Breast epithelium (tissue), 4 donors: ENCODE results near the gene BTBD17. TPM values are rescaled to one million over a fixed set of nuclear protein-coding genes. Genes with fewer than 3 reads are reported as not detected.

Experiments used
- DNase-seq, 2 donors: peaks; one replicate each; pipeline ENCODE4 v3.0.0-alpha.2; 2019; ENCODE audit warnings: low spot score in 2 of 2
- H3K27ac ChIP-seq, 2 donors: fragments of 200-600 bp; sonication (generic) in 1 of 2; one replicate each; pipeline ENCODE4 v1.5.1; 2016 to 2019; ENCODE audit warnings: mild to moderate bottlenecking in 1 of 2
- H3K27me3 ChIP-seq, 2 donors: fragments of 200-600 bp; sonication (generic) in 1 of 2; one replicate each; pipeline versions ENCODE4 v1.5.1 to v1.6.0; 2017 to 2019; ENCODE audit warnings: control low read depth in 1 of 2, mild to moderate bottlenecking in 1 of 2
- H3K36me3 ChIP-seq: fragments of 200-600 bp; one replicate; pipeline ENCODE4 v1.5.1; 2019
- H3K4me1 ChIP-seq, 2 donors: fragments of 200-600 bp; sonication (generic); one replicate each; pipeline ENCODE4 v1.5.1; 2016 to 2019; ENCODE audit warnings: control low read depth in 1 of 2
- H3K4me3 ChIP-seq, 3 donors: fragments of 200-600 bp; sonication (generic); 1 replicate in 2 of 3; 2 replicates in 1 of 3; pipeline ENCODE4 v1.5.1; 2016 to 2019; ENCODE audit warnings: mild to moderate bottlenecking in 3 of 3, moderate library complexity in 2 of 3
- H3K9me3 ChIP-seq, 2 donors: fragments of 200-600 bp; sonication (generic) in 1 of 2; one replicate each; pipeline ENCODE4 v1.5.1; 2016 to 2019; ENCODE audit warnings: control low read depth in 1 of 2
- CTCF ChIP-seq, 3 donors: fragments of 450-650 bp; IDR thresholded peaks; one replicate each; pipeline ENCODE4 v1.5.1; 2016 to 2017; ENCODE audit warnings: antibody characterized with exemption in 3 of 3, mild to moderate bottlenecking in 3 of 3, moderate library complexity in 3 of 3
- POLR2A ChIP-seq: fragments of 450-650 bp; IDR thresholded peaks from one replicate; pipeline ENCODE4 v1.6.1; 2016; ENCODE audit warnings: antibody characterized with exemption, mild to moderate bottlenecking, moderate library complexity
- POLR2AphosphoS5 ChIP-seq, 3 donors: sonication (generic); formaldehyde crosslinking; IDR thresholded peaks; one replicate each; pipeline ENCODE4 v1.6.1; 2017; ENCODE audit warnings: antibody characterized with exemption in 3 of 3
- intact Hi-C: fragments of 100-400 bp; cut with DNase I; formaldehyde crosslinking; loops from one replicate; pipeline ENCODE4 v1.15.1; 2023; ENCODE audit warnings: low total_unique reads
- total RNA-seq, 3 donors: library from RNA; depleted of rRNA; stranded (reverse); fragments of >200 nt; gene quantifications; one replicate each; pipeline ENCODE4 v1.1.0, GENCODE V29; 2016

The BTBD17 gene
- total RNA-seq, 3 donors from 2014 or later: not detected

- DNase-seq: no peak
- Histone ChIP-seq H3K27ac (no peak overlapping the region), H3K4me3 (no peak overlapping the region), H3K9me3 (peaks cover 0 to 6% of the 10 kb centered on the region in 2 donors), H3K36me3 (no peaks in the 10 kb centered on the region), H3K27me3 (peaks cover 0 to 32% of the 10 kb centered on the region in 2 donors), H3K4me1 (no peaks in the 10 kb centered on the region)
- intact Hi-C loops: no loop called here
- TF ChIP-seq POLR2AphosphoS5 (IDR thresholded peaks at IDR 0.05) (no peak), POLR2A (no peak), CTCF (IDR thresholded peaks at IDR 0.05) (no peak)
Observed at GRCh38 chr17:74329378-74329777, 32.3 kb downstream of the BTBD17 start.

GRCh38 chr17:74328487-74328886 lies 33.2 kb downstream of the BTBD17 start:
- no peak for DNase-seq
- no peaks in the 10 kb centered on the region for H3K4me1 ChIP-seq
- peaks cover 0 to 32% of the 10 kb centered on the region in 2 donors for H3K27me3 ChIP-seq
- no peak overlapping the region for H3K4me3 ChIP-seq
- H3K9me3 ChIP-seq: no peaks in the 10 kb centered on the region
- no peaks in the 10 kb centered on the region for H3K36me3 ChIP-seq
- no peak overlapping the region for H3K27ac ChIP-seq
- no peak for TF ChIP-seq CTCF (IDR thresholded peaks at IDR 0.05)
- intact Hi-C loops: no loop called here

- no peak for DNase-seq
- H3K4me1 ChIP-seq: no peaks in the 10 kb centered on the region
- H3K4me3 ChIP-seq: peak overlapping the region; percentile 29 to 62 (median 39)
- no peaks in the 10 kb centered on the region for H3K9me3 ChIP-seq
- intact Hi-C loops: no loop called here
- no peak for TF ChIP-seq CTCF (IDR thresholded peaks at IDR 0.05)
- no peak for TF ChIP-seq POLR2AphosphoS5 (IDR thresholded peaks at IDR 0.05)
- no peak for TF ChIP-seq POLR2A
- H3K27ac ChIP-seq: no peak overlapping the region
- no peaks in the 10 kb centered on the region for H3K36me3 ChIP-seq
- peaks cover 0 to 32% of the 10 kb centered on the region in 2 donors for H3K27me3 ChIP-seq
Observed at GRCh38 chr17:74326506-74326905, 35.2 kb downstream of the BTBD17 start.

GRCh38 chr17:74325743-74326379 lies 35.8 kb downstream of the BTBD17 start, which contains the start of gene KIF19:
Gene KIF19, plus strand, starts transcription at chr17:74326226. Its CDS starts 124 bp downstream, at chr17:74326350.
- TF ChIP-seq POLR2A: no peak
- no peak for TF ChIP-seq POLR2AphosphoS5 (IDR thresholded peaks at IDR 0.05)
- TF ChIP-seq CTCF (IDR thresholded peaks at IDR 0.05): no peak
- H3K27ac ChIP-seq: no peak within 1 kb of the TSS
- no peaks in the 10 kb centered on the region for H3K9me3 ChIP-seq
- no peaks in the 10 kb centered on the region for H3K4me1 ChIP-seq
- peaks cover 0 to 26% of the 10 kb centered on the region in 2 donors for H3K27me3 ChIP-seq
- no peaks in the 10 kb centered on the region for H3K36me3 ChIP-seq
- intact Hi-C loops: no loop called here
- H3K4me3 ChIP-seq: peak within 1 kb of the TSS; percentile 29 to 62 (median 39)
- no peak for DNase-seq

- no peaks in the 10 kb centered on the region for H3K36me3 ChIP-seq
- H3K27ac ChIP-seq: no peak overlapping the region
- H3K27me3 ChIP-seq: peaks cover 0 to 24% of the 10 kb centered on the region in 2 donors
- no peak for DNase-seq
- TF ChIP-seq CTCF (IDR thresholded peaks at IDR 0.05) (no peak), POLR2AphosphoS5 (IDR thresholded peaks at IDR 0.05) (no peak), POLR2A (no peak)
- no peaks in the 10 kb centered on the region for H3K9me3 ChIP-seq
- H3K4me1 ChIP-seq: no peaks in the 10 kb centered on the region
- intact Hi-C loops: no loop called here
- peak overlapping the region in 2 of 3 donors; percentile 39 to 62 for H3K4me3 ChIP-seq
Observed at GRCh38 chr17:74325376-74325742, 36.3 kb downstream of the BTBD17 start.
